IMR-90 (cell line): ENCODE measurements around the gene ASXL1.

ENCODE experiments used
- BHLHE40 ChIP-seq: fragments of 150-350 bp; IDR thresholded peaks from 2 replicates; pipeline ENCODE4 v1.6.1; 2016; ENCODE audit warnings: mild to moderate bottlenecking, low read depth, low read length
- CEBPB ChIP-seq: IDR thresholded peaks from 2 replicates; pipeline ENCODE4 v1.6.1; 2012; ENCODE audit warnings: low read depth, low read length, improper control_type of control experiment
- MAFK ChIP-seq: IDR thresholded peaks from 2 replicates; pipeline ENCODE4 v1.6.1; 2012; ENCODE audit warnings: low read depth, low read length, improper control_type of control experiment
- MAZ ChIP-seq: IDR thresholded peaks from 2 replicates; pipeline ENCODE4 v1.6.1; 2012; ENCODE audit warnings: low read depth, mild to moderate bottlenecking, low read length, improper control_type of control experiment, moderate library complexity, borderline replicate concordance
- POLR2A ChIP-seq: IDR thresholded peaks from 2 replicates; pipeline ENCODE4 v1.6.1; 2012; ENCODE audit warnings: mild to moderate bottlenecking, low read depth, low read length
- RAD21 ChIP-seq: IDR thresholded peaks from 2 replicates; pipeline ENCODE4 v1.6.1; 2012; ENCODE audit warnings: low read length, improper control_type of control experiment
- RFX5 ChIP-seq: IDR thresholded peaks from 2 replicates; pipeline ENCODE4 v1.8.0; 2012; ENCODE audit warnings: low read depth, mild to moderate bottlenecking, low read length, moderate library complexity
- SMC3 ChIP-seq: fragments of 150-350 bp; IDR thresholded peaks from 2 replicates; pipeline ENCODE4 v1.6.1; 2016; ENCODE audit warnings: low read depth, mild to moderate bottlenecking, antibody characterized with exemption, low read length, moderate library complexity
- USF2 ChIP-seq: fragments of 150-350 bp; IDR thresholded peaks from 2 replicates; pipeline ENCODE4 v1.6.1; 2017; ENCODE audit warnings: mild to moderate bottlenecking, antibody characterized with exemption, low read length, low read depth
- TF ChIP-seq, protein P1 (sequence below): conservative IDR thresholded peaks from 2 replicates; pipeline ENCODE4 v1.5.1; 2012; ENCODE audit warnings: mild to moderate bottlenecking, low read depth, low read length, improper control_type of control experiment

DNA sequence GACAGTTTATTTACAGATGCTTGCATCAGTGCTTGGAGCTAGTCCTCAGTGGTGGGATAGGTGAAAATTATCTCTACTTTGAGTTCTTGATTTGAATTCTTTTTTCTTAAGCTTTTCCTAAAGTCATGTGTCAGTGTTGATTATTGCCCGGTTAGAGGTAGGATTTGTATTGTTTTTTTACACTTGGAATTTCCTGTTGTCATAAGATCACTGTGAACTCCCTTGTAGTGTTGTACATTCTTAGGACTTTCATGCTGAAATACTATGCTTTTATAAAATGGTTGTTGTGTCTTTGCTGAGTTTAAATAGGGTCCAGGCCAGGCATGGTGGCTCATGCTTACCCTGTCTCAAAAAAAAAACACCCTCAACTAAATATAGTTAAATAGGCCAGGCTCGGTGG, 20.3 kb downstream of the ASXL1 start:
- TF ChIP-seq RAD21: no peak
- TF ChIP-seq, protein P1, sequence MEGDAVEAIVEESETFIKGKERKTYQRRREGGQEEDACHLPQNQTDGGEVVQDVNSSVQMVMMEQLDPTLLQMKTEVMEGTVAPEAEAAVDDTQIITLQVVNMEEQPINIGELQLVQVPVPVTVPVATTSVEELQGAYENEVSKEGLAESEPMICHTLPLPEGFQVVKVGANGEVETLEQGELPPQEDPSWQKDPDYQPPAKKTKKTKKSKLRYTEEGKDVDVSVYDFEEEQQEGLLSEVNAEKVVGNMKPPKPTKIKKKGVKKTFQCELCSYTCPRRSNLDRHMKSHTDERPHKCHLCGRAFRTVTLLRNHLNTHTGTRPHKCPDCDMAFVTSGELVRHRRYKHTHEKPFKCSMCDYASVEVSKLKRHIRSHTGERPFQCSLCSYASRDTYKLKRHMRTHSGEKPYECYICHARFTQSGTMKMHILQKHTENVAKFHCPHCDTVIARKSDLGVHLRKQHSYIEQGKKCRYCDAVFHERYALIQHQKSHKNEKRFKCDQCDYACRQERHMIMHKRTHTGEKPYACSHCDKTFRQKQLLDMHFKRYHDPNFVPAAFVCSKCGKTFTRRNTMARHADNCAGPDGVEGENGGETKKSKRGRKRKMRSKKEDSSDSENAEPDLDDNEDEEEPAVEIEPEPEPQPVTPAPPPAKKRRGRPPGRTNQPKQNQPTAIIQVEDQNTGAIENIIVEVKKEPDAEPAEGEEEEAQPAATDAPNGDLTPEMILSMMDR: no peak
- no peak for TF ChIP-seq SMC3
- TF ChIP-seq MAFK: no peak
- no peak for TF ChIP-seq USF2
- TF ChIP-seq RFX5: no peak
- TF ChIP-seq POLR2A: no peak
- no peak for TF ChIP-seq BHLHE40
- no peak for TF ChIP-seq CEBPB
- TF ChIP-seq MAZ: no peak
